Subcutaneous adipose tissue (tissue), 4 donors: ENCODE data around the gene RIPK3. TPM values are rescaled to one million over a fixed set of nuclear protein-coding genes. Genes with fewer than 3 reads are reported as not detected.

Source experiments
- small RNA-seq: library from RNA; depleted of rRNA; stranded (forward); fragments of <200 nt; gene quantifications from one replicate; pipeline ENCODE3, GENCODE V24; 2016
- total RNA-seq, 4 donors: library from RNA; depleted of rRNA; stranded (reverse); fragments of >200 nt; gene quantifications; one replicate each; pipeline ENCODE4 v1.1.0, GENCODE V29; 2016
- TF ChIP-seq, protein P1 (sequence below): fragments of 450-650 bp; IDR thresholded peaks from one replicate; pipeline ENCODE4 v1.5.1; 2016; ENCODE audit warnings: low read depth, mild to moderate bottlenecking, control low read depth, antibody characterized with exemption, moderate library complexity

RIPK3 gene
- total RNA-seq, 4 donors from 2014 or later, result 10.3 to 14.3 (median 12.3) TPM

DNA sequence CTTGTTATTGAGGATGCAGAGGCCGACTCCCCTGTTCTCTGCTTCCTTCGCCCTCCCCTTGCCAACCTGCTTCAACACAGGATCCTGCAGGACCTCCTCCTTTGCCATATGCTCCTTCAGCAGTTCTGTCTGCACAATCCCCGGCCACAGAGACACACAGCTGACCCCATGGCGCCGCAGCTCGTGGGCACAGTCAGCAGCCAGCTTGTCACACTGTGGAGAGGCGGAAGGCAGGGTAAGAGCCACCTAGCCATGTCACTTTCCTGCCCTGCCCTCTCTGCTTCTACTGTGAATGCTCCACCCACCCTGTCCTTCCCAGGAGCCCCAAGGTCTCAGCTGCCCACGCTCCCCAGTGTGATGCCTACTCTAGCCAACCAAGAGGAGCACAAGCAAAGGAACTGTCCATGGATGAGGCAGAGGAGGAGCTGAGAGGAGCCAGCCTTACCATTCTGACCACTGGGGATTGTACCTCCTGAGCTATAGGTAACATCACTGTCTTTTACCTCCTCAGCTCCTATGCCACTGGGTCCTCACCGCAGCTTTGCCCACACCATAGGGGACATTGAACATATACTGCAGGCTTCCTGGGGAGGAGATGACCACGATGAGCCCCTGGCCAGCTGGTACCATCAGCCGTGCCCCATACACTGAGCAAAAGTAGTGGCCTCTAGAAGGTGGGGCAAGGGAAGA lies 47.5 kb downstream of the RIPK3 start:
- TF ChIP-seq, protein P1, sequence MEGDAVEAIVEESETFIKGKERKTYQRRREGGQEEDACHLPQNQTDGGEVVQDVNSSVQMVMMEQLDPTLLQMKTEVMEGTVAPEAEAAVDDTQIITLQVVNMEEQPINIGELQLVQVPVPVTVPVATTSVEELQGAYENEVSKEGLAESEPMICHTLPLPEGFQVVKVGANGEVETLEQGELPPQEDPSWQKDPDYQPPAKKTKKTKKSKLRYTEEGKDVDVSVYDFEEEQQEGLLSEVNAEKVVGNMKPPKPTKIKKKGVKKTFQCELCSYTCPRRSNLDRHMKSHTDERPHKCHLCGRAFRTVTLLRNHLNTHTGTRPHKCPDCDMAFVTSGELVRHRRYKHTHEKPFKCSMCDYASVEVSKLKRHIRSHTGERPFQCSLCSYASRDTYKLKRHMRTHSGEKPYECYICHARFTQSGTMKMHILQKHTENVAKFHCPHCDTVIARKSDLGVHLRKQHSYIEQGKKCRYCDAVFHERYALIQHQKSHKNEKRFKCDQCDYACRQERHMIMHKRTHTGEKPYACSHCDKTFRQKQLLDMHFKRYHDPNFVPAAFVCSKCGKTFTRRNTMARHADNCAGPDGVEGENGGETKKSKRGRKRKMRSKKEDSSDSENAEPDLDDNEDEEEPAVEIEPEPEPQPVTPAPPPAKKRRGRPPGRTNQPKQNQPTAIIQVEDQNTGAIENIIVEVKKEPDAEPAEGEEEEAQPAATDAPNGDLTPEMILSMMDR, result no peak

DNA sequence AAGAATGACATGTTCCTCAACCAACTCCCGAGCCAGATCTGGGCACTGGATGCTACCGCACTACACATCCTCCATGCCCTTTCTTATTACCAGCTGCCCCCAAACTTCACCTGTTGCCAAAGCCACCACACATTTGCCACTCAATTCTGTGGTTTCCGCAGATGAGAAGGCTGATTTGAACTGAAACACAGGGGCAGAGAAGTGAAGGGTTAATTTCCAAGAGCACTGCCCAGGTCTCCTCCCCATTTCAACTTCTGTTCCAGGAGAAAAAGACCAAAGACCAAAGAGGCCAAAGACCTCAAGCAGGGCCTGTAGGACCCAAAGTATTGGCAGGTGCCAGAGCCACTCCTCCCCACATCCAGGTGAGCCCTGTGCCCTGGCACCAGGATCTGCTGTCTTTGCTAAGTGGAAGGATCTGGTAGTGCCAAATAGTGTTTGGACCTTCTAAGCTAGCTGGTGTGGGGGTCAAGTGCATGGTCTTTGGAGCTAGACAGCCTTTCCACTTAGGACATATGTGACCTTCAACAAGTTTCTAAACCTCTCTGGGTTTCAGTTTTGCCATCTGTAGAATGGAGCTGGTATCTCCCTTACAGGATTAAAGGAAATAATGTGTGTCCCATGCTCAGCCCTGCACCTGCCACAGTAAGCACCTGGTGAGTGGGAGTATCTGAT lies 48.2 kb downstream of the RIPK3 start:
- TF ChIP-seq, protein P1, result no peak

DNA sequence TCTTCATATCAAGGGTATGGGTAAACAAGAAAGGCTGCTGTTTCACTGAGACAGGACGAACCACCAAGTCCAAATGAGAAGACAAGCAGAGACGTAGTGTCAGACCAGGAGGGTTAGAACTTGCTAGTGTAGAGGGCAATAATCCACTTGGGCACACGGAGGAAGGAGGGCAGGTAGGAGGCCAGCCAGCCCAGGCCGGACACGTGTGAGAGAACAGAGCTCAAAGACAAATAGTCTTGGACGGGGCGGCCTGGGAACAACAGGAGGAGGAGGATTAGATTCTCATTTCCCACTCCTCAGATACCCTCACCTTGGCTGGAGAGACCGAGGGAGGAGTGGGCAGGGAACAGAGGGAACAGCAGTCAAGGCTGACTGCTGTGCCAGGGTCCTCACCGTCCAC lies 49.0 kb downstream of the RIPK3 start:
- TF ChIP-seq, protein P1, result no peak

DNA sequence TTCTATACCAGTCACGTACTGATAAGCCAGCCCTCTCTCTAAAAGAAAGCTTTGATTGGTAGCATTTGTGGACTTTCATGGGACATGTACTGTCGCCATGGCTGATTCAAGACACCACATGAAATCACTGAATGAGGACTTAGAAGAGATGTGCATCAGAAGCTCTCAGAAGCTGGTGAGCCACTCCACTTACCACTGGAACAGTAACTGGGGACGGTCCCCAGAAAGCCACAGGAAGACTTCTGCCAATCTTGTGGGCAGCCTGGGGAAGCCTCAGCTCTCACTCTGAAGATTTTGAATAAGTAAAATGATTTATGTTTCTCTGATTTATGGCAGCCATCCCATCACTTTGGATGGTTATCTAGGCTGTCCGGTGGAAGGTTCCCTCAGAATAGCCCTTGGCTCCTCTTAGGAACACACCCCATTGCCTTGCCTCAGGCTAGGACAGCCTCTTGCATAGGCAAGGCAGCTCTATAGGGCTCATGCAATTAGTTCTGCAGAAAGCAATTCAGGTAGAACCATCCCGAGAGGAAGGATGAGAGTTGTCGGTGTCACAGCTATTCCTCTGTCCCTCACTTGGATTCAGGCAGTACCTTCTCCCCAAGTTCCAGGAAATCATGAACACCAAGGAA lies 50.0 kb downstream of the RIPK3 start:
- TF ChIP-seq, protein P1, result no peak

DNA sequence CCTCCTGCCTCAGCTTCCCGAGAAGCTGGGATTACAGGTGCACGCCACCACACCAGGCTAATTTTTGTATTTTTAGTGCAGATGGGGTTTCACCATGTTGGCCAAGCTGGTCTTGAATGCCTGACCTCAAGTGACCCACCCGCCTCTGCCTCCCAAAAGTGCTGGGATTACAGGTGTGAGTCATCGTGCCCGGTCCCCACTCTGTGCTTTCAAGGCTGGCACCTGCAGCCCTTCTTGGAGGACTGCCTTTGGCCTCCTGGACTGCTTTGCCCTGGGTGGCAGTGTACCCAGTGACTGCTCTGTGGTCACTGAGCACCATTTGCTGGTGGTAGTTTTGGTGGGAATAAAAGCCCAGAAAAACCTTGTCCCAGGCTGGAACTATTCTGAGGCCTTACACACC lies 52.8 kb downstream of the RIPK3 start:
- TF ChIP-seq, protein P1, result no peak

Small RNAs within 50 kb of the gene (small RNA-seq; reads per million reads assigned to genes)
- not detected for gene RF00026

Other genes with a start within 250 kb of the RIPK3 start
- gene PCK2, start 245.7 kb downstream of the RIPK3 start, total RNA-seq, result 100 to 1,000 TPM in 1 of 4 donors, 10 to 100 TPM in 3; 24.0 to 125 (median 53.1) TPM
- gene DCAF11, start 225.2 kb downstream of the RIPK3 start, total RNA-seq, result 10 to 100 TPM; 39.6 to 83.5 (median 53.2) TPM
- 1 to 10 TPM in 3 of 4 donors, not detected in 1; 1.0 to 3.0 (median 1.1) TPM for gene NRL, start 225.0 kb downstream of the RIPK3 start, total RNA-seq
- under 1 TPM in 1 of 4 donors, not detected in 3; 0.68 TPM for gene FITM1, start 209.3 kb downstream of the RIPK3 start, total RNA-seq
- gene PSME1, start 203.8 kb downstream of the RIPK3 start, total RNA-seq, result 100 to 1,000 TPM in 2 of 4 donors, 10 to 100 TPM in 2; 89.6 to 110 (median 99.7) TPM
- gene EMC9, start 198.4 kb downstream of the RIPK3 start, total RNA-seq, result 10 to 100 TPM in 2 of 4 donors, 1 to 10 TPM in 2; 6.7 to 16.3 (median 11.6) TPM
- 10 to 100 TPM; 34.5 to 42.8 (median 39.5) TPM for gene PSME2, start 193.4 kb downstream of the RIPK3 start, total RNA-seq
- 10 to 100 TPM; 21.7 to 54.8 (median 27.4) TPM for gene RNF31, start 192.5 kb downstream of the RIPK3 start, total RNA-seq
- 10 to 100 TPM; 31.6 to 83.1 (median 55.9) TPM for gene IRF9, start 178.7 kb downstream of the RIPK3 start, total RNA-seq
- gene REC8, start 167.9 kb downstream of the RIPK3 start, total RNA-seq, result 10 to 100 TPM in 1 of 4 donors, 1 to 10 TPM in 3; 3.1 to 27.7 (median 5.5) TPM
- 10 to 100 TPM; 12.1 to 60.0 (median 17.3) TPM for gene IPO4, start 151.2 kb downstream of the RIPK3 start, total RNA-seq
- gene TM9SF1, start 144.6 kb downstream of the RIPK3 start, total RNA-seq, result 10 to 100 TPM; 36.7 to 46.6 (median 41.5) TPM
- gene TSSK4, start 134.3 kb downstream of the RIPK3 start, total RNA-seq, result not detected
- gene CHMP4A, start 126.5 kb downstream of the RIPK3 start, total RNA-seq, result 100 to 1,000 TPM in 2 of 4 donors, 10 to 100 TPM in 2; 54.1 to 114 (median 82.3) TPM
- gene MDP1, start 123.9 kb downstream of the RIPK3 start, total RNA-seq, result 10 to 100 TPM; 14.3 to 30.3 (median 24.1) TPM
- 100 to 1,000 TPM; 106 to 156 (median 122) TPM for gene NEDD8, start 107.6 kb downstream of the RIPK3 start, total RNA-seq
- gene GMPR2, start 107.1 kb downstream of the RIPK3 start, total RNA-seq, result 10 to 100 TPM; 31.3 to 75.5 (median 54.3) TPM
- gene TINF2, start 97.4 kb downstream of the RIPK3 start, total RNA-seq, result 10 to 100 TPM; 46.1 to 68.0 (median 58.3) TPM
- gene TGM1, start 76.8 kb downstream of the RIPK3 start, total RNA-seq, result 1 to 10 TPM in 1 of 4 donors, under 1 TPM in 2, not detected in 1; 0.49 to 1.3 (median 0.85) TPM
- 10 to 100 TPM; 11.9 to 34.9 (median 22.6) TPM for gene RABGGTA, start 68.4 kb downstream of the RIPK3 start, total RNA-seq
- gene DHRS1, start 40.2 kb downstream of the RIPK3 start, total RNA-seq, result 10 to 100 TPM; 22.7 to 33.0 (median 28.6) TPM
- gene NOP9, start 40.1 kb downstream of the RIPK3 start, total RNA-seq, result 10 to 100 TPM; 14.3 to 19.4 (median 15.1) TPM
- 10 to 100 TPM in 2 of 4 donors, 1 to 10 TPM in 2; 5.2 to 14.3 (median 10.3) TPM for gene CIDEB, start 32.0 kb downstream of the RIPK3 start, total RNA-seq
- gene LTB4R2, start 29.9 kb downstream of the RIPK3 start, total RNA-seq, result 10 to 100 TPM in 1 of 4 donors, 1 to 10 TPM in 3; 2.0 to 11.9 (median 6.4) TPM
- gene LTB4R, start 28.5 kb downstream of the RIPK3 start, total RNA-seq, result 10 to 100 TPM in 1 of 4 donors, 1 to 10 TPM in 3; 4.2 to 10.9 (median 7.5) TPM
- gene ADCY4, start 4.9 kb downstream of the RIPK3 start, total RNA-seq, result 100 to 1,000 TPM in 1 of 4 donors, 10 to 100 TPM in 3; 16.5 to 103 (median 28.8) TPM
- 10 to 100 TPM; 20.9 to 33.5 (median 26.1) TPM for gene NFATC4, start 28.2 kb upstream of the RIPK3 start, total RNA-seq
- gene NYNRIN, start 59.0 kb upstream of the RIPK3 start, total RNA-seq, result 10 to 100 TPM in 1 of 4 donors, 1 to 10 TPM in 3; 4.7 to 14.5 (median 7.8) TPM
- gene CBLN3, start 89.7 kb upstream of the RIPK3 start, total RNA-seq, result 1 to 10 TPM; 2.7 to 6.4 (median 4.0) TPM
- 10 to 100 TPM; 29.5 to 81.8 (median 57.2) TPM for gene KHNYN, start 90.0 kb upstream of the RIPK3 start, total RNA-seq
- gene SDR39U1, start 102.8 kb upstream of the RIPK3 start, total RNA-seq, result 10 to 100 TPM; 24.5 to 39.7 (median 27.6) TPM
- gene CMA1, start 168.3 kb upstream of the RIPK3 start, total RNA-seq, result 1 to 10 TPM in 2 of 4 donors, under 1 TPM in 1, not detected in 1; 0.98 to 2.2 (median 1.9) TPM
- 10 to 100 TPM in 1 of 4 donors, 1 to 10 TPM in 2, not detected in 1; 2.9 to 13.9 (median 4.8) TPM for gene CTSG, start 236.3 kb upstream of the RIPK3 start, total RNA-seq